Endodermal cell (in vitro differentiated cells): ENCODE measurements around the gene POP7. TPM values are rescaled to one million over a fixed set of nuclear protein-coding genes. Genes with fewer than 3 reads are reported as not detected.
"Not testable (repeated sequence)": the region's sequence is repeated elsewhere in the genome, so short reads cannot be mapped to it uniquely, and the experiment has no call there.

Experiments used
- DNase-seq: peaks from one replicate; pipeline ENCODE4 v3.0.0-alpha.2; 2017
- H3K27ac ChIP-seq: 2 replicates; pipeline ENCODE4 v1.5.1; 2013; ENCODE audit warnings: mild to moderate bottlenecking, low read depth, low read length, moderate library complexity
- H3K27me3 ChIP-seq: 2 replicates; pipeline ENCODE4 v1.6.1; 2013; ENCODE audit warnings: mild to moderate bottlenecking, low read length, moderate library complexity; ENCODE audit not compliant: insufficient read depth, control insufficient read depth, poor library complexity, severe bottlenecking
- H3K36me3 ChIP-seq: 2 replicates; pipeline ENCODE4 v1.7.0; 2013; ENCODE audit warnings: mild to moderate bottlenecking, low read length, moderate library complexity; ENCODE audit not compliant: control insufficient read depth, insufficient read depth
- H3K4me1 ChIP-seq: one replicate; pipeline ENCODE4 v1.7.0; 2013; ENCODE audit warnings: low read length; ENCODE audit not compliant: control insufficient read depth, insufficient read depth
- H3K4me3 ChIP-seq: 2 replicates; pipeline ENCODE4 v1.5.1; 2013; ENCODE audit warnings: mild to moderate bottlenecking, low read length, moderate library complexity
- H3K9ac ChIP-seq: 2 replicates; pipeline ENCODE4 v1.6.1; 2013; ENCODE audit warnings: mild to moderate bottlenecking, low read length, moderate library complexity; ENCODE audit not compliant: poor library complexity, severe bottlenecking; ENCODE audit errors: extremely low read depth
- H3K9me3 ChIP-seq: 2 replicates; pipeline ENCODE4 v1.6.1; 2013; ENCODE audit warnings: mild to moderate bottlenecking, low read length, moderate library complexity; ENCODE audit not compliant: control insufficient read depth
- H3K27ac Mint-ChIP-seq: 2 replicates; pipeline ENCODE4 v1.8.0; 2020; ENCODE audit warnings: mixed read lengths
- H3K27me3 Mint-ChIP-seq: 2 replicates; pipeline ENCODE4 v1.8.0; 2021; ENCODE audit warnings: mild to moderate bottlenecking, mixed read lengths; ENCODE audit not compliant: insufficient read depth
- H3K36me3 Mint-ChIP-seq: 2 replicates; pipeline ENCODE4 v1.8.0; 2020; ENCODE audit warnings: low read depth, mixed read lengths
- H3K4me1 Mint-ChIP-seq: 2 replicates; pipeline ENCODE4 v1.8.0; 2020; ENCODE audit warnings: mixed read lengths
- H3K4me3 Mint-ChIP-seq: 2 replicates; pipeline ENCODE4 v1.8.0; 2020; ENCODE audit warnings: mild to moderate bottlenecking, moderate library complexity, mixed read lengths
- H3K9me3 Mint-ChIP-seq: 2 replicates; pipeline ENCODE4 v1.8.0; 2020; ENCODE audit warnings: mild to moderate bottlenecking, mixed read lengths
- CTCF ChIP-seq: fragments of 200-600 bp; sonication (generic); conservative IDR thresholded peaks from 2 replicates; pipeline ENCODE4 v1.5.0; 2021; ENCODE audit warnings: antibody characterized with exemption, mild to moderate bottlenecking
- WGBS, 2 experiments: methylation state at CpG; one replicate each; pipeline versions ENCODE4 v1.1.5 to v1.1.7; 2013; ENCODE audit warnings: missing lambda C conversion rate in 2 of 2, mixed read lengths in 1 of 2; ENCODE audit not compliant: insufficient coverage in 1 of 2, insufficient read length in 1 of 2; 5-methylcytosine and 5-hydroxymethylcytosine counted together
- total RNA-seq, 2 donors: library from RNA; stranded (reverse); fragmentation: NEBNext Ultra II Directional in 1 of 2; extraction: Animal tissue kit (Norgen Biotek cat#: 25700) in 1 of 2; gene quantifications; 2 replicates in 1 of 2; 3 replicates in 1 of 2; pipeline ENCODE4 v1.2.1, GENCODE V29; 2021

Gene POP7
- total RNA-seq, 2 donors from 2014 or later: 51.7 to 59.2 TPM

GRCh38 chr7:100696123-100696521 lies 9.8 kb upstream of the POP7 start:
- WGBS, 2 experiments: 74 to 88% methylated on average over 3 to 6 of the region's 6 CpGs
- Mint-ChIP-seq H3K27me3 (peaks cover 8% of the 10 kb centered on the region), H3K27ac (peak overlapping the region; percentile 56), H3K4me3 (no peak overlapping the region), H3K4me1 (peaks cover 17% of the 10 kb centered on the region), H3K9me3 (no peaks in the 10 kb centered on the region), H3K36me3 (no peaks in the 10 kb centered on the region)
- no peaks in the 10 kb centered on the region for H3K36me3 ChIP-seq
- H3K9me3 ChIP-seq: no peaks in the 10 kb centered on the region
- H3K27ac ChIP-seq: no peak overlapping the region
- H3K4me3 ChIP-seq: no peak overlapping the region
- H3K9ac ChIP-seq: no peak overlapping the region
- TF ChIP-seq CTCF: no peak
- peaks cover 10% of the 10 kb centered on the region for H3K4me1 ChIP-seq
- no peak for DNase-seq
- no peaks in the 10 kb centered on the region for H3K27me3 ChIP-seq

- Histone ChIP-seq H3K27me3 (no peaks in the 10 kb centered on the region), H3K9me3 (no peaks in the 10 kb centered on the region), H3K9ac (no peak overlapping the region), H3K4me1 (no peaks in the 10 kb centered on the region), H3K36me3 (no peaks in the 10 kb centered on the region), H3K27ac (no peak overlapping the region), H3K4me3 (no peak overlapping the region)
- Mint-ChIP-seq H3K27me3 (peaks cover 8% of the 10 kb centered on the region), H3K36me3 (no peaks in the 10 kb centered on the region), H3K9me3 (no peaks in the 10 kb centered on the region), H3K4me3 (no peak overlapping the region), H3K27ac (no peak overlapping the region), H3K4me1 (no peaks in the 10 kb centered on the region)
- no peak for DNase-seq
- no peak for TF ChIP-seq CTCF
- WGBS, 2 experiments: 89 to 92% methylated on average over 6 of the region's 6 CpGs
Observed at GRCh38 chr7:100699018-100699417, 6.9 kb upstream of the POP7 start.

- not testable (repeated sequence) for H3K27me3 ChIP-seq, H3K4me1 Mint-ChIP-seq, H3K9ac ChIP-seq, H3K4me3 ChIP-seq, H3K27ac Mint-ChIP-seq, H3K4me1 ChIP-seq, H3K36me3 Mint-ChIP-seq, H3K9me3 ChIP-seq, H3K36me3 ChIP-seq, H3K27ac ChIP-seq, DNase-seq, H3K27me3 Mint-ChIP-seq, H3K9me3 Mint-ChIP-seq, H3K4me3 Mint-ChIP-seq
- WGBS, 2 experiments: 94 to 97% methylated on average over 3 of the region's 3 CpGs
Observed at GRCh38 chr7:100701089-100701488, 4.8 kb upstream of the POP7 start.

- Histone ChIP-seq H3K27me3 (no peaks in the 10 kb centered on the region), H3K27ac (peak overlapping the region; percentile 91), H3K4me1 (no peaks in the 10 kb centered on the region), H3K9me3 (no peaks in the 10 kb centered on the region), H3K36me3 (peaks cover 13% of the 10 kb centered on the region), H3K9ac (peak overlapping the region; percentile 89), H3K4me3 (peak overlapping the region; percentile 89)
- peaks cover 10% of the 10 kb centered on the region for H3K4me1 Mint-ChIP-seq
- peak; percentile 96 for DNase-seq
- H3K4me3 Mint-ChIP-seq: peak overlapping the region; percentile 95
- peaks cover 16% of the 10 kb centered on the region for H3K36me3 Mint-ChIP-seq
- H3K27ac Mint-ChIP-seq: peak overlapping the region; percentile 92
- peak; percentile 97 for TF ChIP-seq CTCF
- H3K9me3 Mint-ChIP-seq: no peaks in the 10 kb centered on the region
- H3K27me3 Mint-ChIP-seq: no peaks in the 10 kb centered on the region
- 0 to 1% methylated on average over 17 to 25 of the region's 25 CpGs for WGBS, 2 experiments
Observed at GRCh38 chr7:100705320-100705752, 585 bp upstream of the POP7 start.
